GM18861 (cell line): ENCODE results near the gene ZNF285.
"Not testable (repeated sequence)": the region's sequence is repeated elsewhere in the genome, so short reads cannot be mapped to it uniquely, and the experiment has no call there.

ENCODE experiments used
- ATAC-seq: cut with Tn5 transposase; IDR thresholded peaks from one replicate; pipeline ENCODE4 v1.9.1; 2021; ENCODE audit not compliant: unreplicated experiment

Gene ZNF285

GRCh38 chr19:44401139-44402115 is at the start of gene ZNF285:
ZNF285 (minus strand) TSS chr19:44401608; CDS start chr19:44397213, 4,395 bp downstream.
- no peak for ATAC-seq

GRCh38 chr19:44447916-44448674 is 46.7 kb upstream of the ZNF285 start, which contains the start of gene ZNF229:
ZNF229 (minus strand) TSS chr19:44448472; CDS start chr19:44442847, 5,625 bp downstream.
- no peak for ATAC-seq

GRCh38 chr19:44438441-44438840 is 37.0 kb upstream of the ZNF285 start:
- no peak for ATAC-seq

- ATAC-seq, result no peak
These were observed 34.0 kb upstream of the ZNF285 start for GRCh38 chr19:44435441-44435840.

- no peak for ATAC-seq
These were observed 29.5 kb upstream of the ZNF285 start for GRCh38 chr19:44430956-44431355.

- ATAC-seq, result not testable (repeated sequence)
These were observed 14.1 kb upstream of the ZNF285 start for GRCh38 chr19:44415553-44415952.

GRCh38 chr19:44389268-44389667 is 12.1 kb downstream of the ZNF285 start:
- ATAC-seq, result not testable (repeated sequence)

GRCh38 chr19:44374789-44375188 is 26.6 kb downstream of the ZNF285 start:
- ATAC-seq, result no peak

- ATAC-seq, result no peak
These were observed 29.5 kb downstream of the ZNF285 start for GRCh38 chr19:44371815-44372480.

- ATAC-seq, result no peak
These were observed 34.4 kb downstream of the ZNF285 start for GRCh38 chr19:44367024-44367423.

GRCh38 chr19:44356383-44357111 is 44.9 kb downstream of the ZNF285 start, which contains the start of gene ZNF112:
ZNF112 (minus strand) TSS chr19:44356680; CDS start chr19:44340539, 16,141 bp downstream.
- no peak for ATAC-seq

GRCh38 chr19:44346556-44346955 is 54.9 kb downstream of the ZNF285 start:
- no peak for ATAC-seq

- ATAC-seq, result no peak
These were observed 55.4 kb downstream of the ZNF285 start for GRCh38 chr19:44345959-44346358.

- ATAC-seq, result no peak
These were observed 57.2 kb downstream of the ZNF285 start for GRCh38 chr19:44344255-44344654.

GRCh38 chr19:44341794-44342193 is 59.6 kb downstream of the ZNF285 start:
- no peak for ATAC-seq

GRCh38 chr19:44334639-44335038 is 66.8 kb downstream of the ZNF285 start:
- ATAC-seq, result not testable (repeated sequence)
